A549 treated with GW870086 at 1 μM for 4 hours (cell line): ENCODE results near the gene TCP11X1. TPM values are rescaled to one million over a fixed set of nuclear protein-coding genes. Genes with fewer than 3 reads are reported as not detected.

ENCODE experiments used
- total RNA-seq: library from RNA; stranded (reverse); fragments of 200-300 nt; extraction: Qiagen RNA extraction; gene quantifications from 5 replicates; pipeline ENCODE4 v1.2.3, GENCODE V29; 2022; ENCODE audit warnings: low read depth

The TCP11X1 gene
- not detected in 5 replicates for total RNA-seq

DNA sequence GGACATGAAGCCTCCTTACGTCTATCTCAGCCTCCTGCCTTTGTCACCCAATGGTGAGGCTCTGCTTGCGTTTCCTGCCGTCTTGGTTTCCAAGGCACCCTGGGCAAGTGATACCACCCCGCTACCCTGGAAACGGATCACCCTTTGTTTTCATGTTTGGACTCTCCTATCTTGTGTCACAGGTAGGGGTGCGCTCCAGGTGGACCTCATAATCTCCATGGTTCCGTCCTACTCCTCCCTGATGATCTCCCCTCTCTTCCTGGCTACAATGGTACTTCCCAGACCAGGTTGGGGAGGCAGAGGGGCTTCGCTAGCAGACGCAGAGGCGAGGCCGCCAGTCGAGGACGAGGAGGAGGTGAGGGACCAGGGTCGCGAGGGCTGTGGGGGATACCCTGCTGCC, at the start of gene TCP11X1:
Gene TCP11X1 (plus strand): TSS at position 316 of the 400 bp plus-strand sequence.

DNA sequence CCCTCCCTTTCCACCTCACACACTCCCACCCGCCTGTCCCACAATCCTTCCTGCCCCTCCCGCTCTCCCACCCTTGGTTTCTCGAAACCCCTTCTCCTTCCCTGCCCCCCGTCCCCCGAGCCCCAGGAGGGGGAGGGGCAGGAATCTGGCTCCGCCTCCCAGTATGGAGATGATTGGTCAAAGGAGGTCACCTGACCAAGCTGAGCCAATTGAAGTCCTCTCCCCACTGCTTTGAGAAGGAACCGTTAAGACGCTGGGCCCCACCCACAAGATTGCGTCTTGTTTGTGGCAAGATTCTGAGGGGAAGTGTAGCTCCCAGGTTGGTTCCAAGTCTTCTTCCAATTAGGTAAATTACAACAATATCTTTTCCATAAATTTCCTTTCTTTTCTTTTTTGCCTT, 31.8 kb downstream of the TCP11X1 start, which contains the start of gene NXF2:
Gene NXF2 (plus strand): TSS at position 275 of the 400 bp plus-strand sequence. CDS start 59,912 bp downstream, outside the sequence.

Other genes starting within 250 kb of the TCP11X1 start
- gene TCEAL2, start 89.6 kb upstream of the TCP11X1 start, total RNA-seq = not detected in 5 replicates
- not detected in 5 replicates for gene TCEAL6, start 72.8 kb upstream of the TCP11X1 start, total RNA-seq
- gene BEX5, start 59.3 kb upstream of the TCP11X1 start, total RNA-seq = not detected in 5 replicates
- gene NXF2, start 31.9 kb downstream of the TCP11X1 start, total RNA-seq = not detected in 5 replicates
- not detected in 5 replicates for gene NXF2B, start 224.7 kb downstream of the TCP11X1 start, total RNA-seq